Fibroblast of pulmonary artery (primary cell): Measurements from ENCODE around the gene CORO2B.

Source experiments
- DNase-seq: peaks from one replicate; pipeline ENCODE4 v3.0.0-alpha.2; 2010; ENCODE audit warnings: low read depth
- H3K4me3 ChIP-seq: replicated peaks from 2 replicates; pipeline ENCODE4 v1.5.1; 2011; ENCODE audit warnings: low read depth, mild to moderate bottlenecking, control low read depth, low read length, moderate library complexity
- CTCF ChIP-seq: IDR thresholded peaks from 2 replicates; pipeline ENCODE4 v1.5.1; 2011; ENCODE audit warnings: mild to moderate bottlenecking, control low read depth, low read length, inconsistent platforms; ENCODE audit errors: missing control alignments

CORO2B gene

GRCh38 chr15:68712886-68713285 is 134.1 kb downstream of the CORO2B start:
- no peak overlapping the region for H3K4me3 ChIP-seq
- TF ChIP-seq CTCF: no peak
- no peak for DNase-seq

DNA sequence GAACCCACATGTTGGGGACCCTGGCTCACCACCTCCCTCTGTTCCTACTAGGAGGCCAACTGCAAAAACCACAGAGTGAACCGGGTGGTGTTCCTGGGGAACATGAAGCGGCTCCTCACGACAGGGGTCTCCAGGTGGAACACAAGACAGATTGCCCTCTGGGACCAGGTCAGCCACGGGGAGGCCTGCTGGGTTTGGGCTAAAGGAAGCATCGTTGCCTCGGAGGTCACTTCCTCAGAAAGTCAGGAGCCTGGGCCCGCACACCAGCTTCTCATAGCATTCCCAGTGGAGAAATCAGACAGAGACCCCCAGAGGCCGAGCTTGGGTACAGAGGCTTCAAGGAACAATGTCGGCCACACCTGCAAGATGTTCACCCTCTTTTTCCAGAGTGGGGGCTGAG is 135.1 kb downstream of the CORO2B start:
- TF ChIP-seq CTCF: no peak
- no peak overlapping the region for H3K4me3 ChIP-seq
- DNase-seq: no peak

DNA sequence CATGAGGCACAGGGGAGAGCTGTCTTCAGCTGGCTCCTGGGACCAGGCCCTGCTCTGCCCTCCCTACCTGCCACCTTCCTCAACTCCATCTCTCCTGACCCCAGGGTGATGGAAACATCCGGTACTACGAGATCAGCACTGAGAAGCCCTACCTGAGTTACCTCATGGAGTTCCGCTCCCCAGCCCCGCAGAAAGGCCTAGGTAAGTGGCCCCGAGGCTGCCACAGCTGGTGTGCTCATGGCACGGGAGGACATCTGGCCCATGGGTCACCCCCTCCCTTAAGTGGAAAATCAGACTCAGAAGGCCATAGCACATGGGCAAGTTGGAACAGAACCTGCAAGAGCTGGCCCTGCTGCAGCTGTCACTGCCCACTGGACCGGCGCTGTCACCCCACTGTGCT is 136.3 kb downstream of the CORO2B start:
- no peak for TF ChIP-seq CTCF
- no peak for DNase-seq
- no peak overlapping the region for H3K4me3 ChIP-seq

- TF ChIP-seq CTCF: no peak
- no peak for DNase-seq
- H3K4me3 ChIP-seq: no peak overlapping the region
These were observed 139.2 kb downstream of the CORO2B start for GRCh38 chr15:68717951-68718350.

DNA sequence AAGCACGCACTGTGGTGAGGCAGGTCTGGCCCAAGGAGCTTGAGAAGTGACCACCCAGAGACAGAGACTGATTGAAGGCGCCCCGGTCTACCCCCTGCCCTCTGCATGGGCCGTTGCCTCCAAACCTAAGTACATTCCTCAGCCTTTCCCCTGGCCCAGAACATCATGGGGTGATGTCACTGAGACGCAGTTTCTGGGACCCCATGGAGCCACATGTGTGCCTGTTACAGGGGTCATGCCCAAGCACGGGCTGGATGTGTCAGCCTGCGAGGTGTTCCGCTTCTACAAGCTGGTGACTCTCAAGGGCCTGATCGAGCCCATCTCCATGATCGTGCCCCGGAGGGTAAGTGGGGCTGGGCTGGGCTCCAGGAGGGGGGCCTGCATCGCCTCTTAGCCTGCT is 139.7 kb downstream of the CORO2B start:
- DNase-seq: no peak
- no peak for TF ChIP-seq CTCF
- H3K4me3 ChIP-seq: no peak overlapping the region

- TF ChIP-seq CTCF: no peak
- no peak for DNase-seq
- H3K4me3 ChIP-seq: no peak overlapping the region
These were observed 140.3 kb downstream of the CORO2B start for GRCh38 chr15:68719051-68719450.

DNA sequence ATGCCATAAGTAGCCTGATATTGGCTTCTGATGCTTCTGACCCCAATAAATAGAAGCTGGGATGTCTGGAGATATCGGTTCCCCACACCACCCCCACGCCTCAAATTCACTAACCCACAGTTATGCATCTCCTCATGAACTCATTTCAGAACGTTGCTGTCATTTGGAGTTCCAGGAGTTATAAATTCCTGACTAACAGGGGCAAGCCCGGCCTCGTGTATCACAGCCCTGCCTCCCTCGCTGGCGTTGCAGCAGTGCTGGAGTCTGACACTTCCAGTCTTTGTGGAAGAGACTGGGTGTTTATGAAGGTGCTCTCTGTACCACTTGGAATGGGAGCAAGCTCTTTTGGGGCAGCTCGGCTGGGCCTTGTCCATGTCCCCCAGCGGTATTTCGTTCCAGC is 140.9 kb downstream of the CORO2B start:
- no peak for DNase-seq
- no peak for TF ChIP-seq CTCF
- H3K4me3 ChIP-seq: no peak overlapping the region
